Upper lobe of right lung (tissue), 1 donor: ENCODE measurements around the gene PPT2. TPM values are rescaled to one million over a fixed set of nuclear protein-coding genes. Genes with fewer than 3 reads are reported as not detected.

ENCODE experiments used
- ATAC-seq: fragments of 200-7000 bp; cut with Tn5 transposase; one replicate; pipeline ENCODE4 v1.9.1; 2020; ENCODE audit warnings: mild to moderate bottlenecking, moderate library complexity
- DNase-seq: peaks from one replicate; pipeline ENCODE4 v3.0.0-alpha.2; 2020
- H3K27ac ChIP-seq: fragments of 200-600 bp; one replicate; pipeline ENCODE4 v1.8.0; 2022
- H3K27me3 ChIP-seq: fragments of 200-600 bp; one replicate; pipeline ENCODE4 v1.8.0; 2022; ENCODE audit warnings: mild to moderate bottlenecking
- H3K36me3 ChIP-seq: fragments of 200-600 bp; one replicate; pipeline ENCODE4 v1.8.0; 2022
- H3K4me1 ChIP-seq: fragments of 200-600 bp; one replicate; pipeline ENCODE4 v1.8.0; 2022
- H3K4me3 ChIP-seq: fragments of 200-600 bp; one replicate; pipeline ENCODE4 v1.8.0; 2022; ENCODE audit warnings: mild to moderate bottlenecking
- H3K9me3 ChIP-seq: fragments of 200-600 bp; one replicate; pipeline ENCODE4 v1.8.0; 2022
- CTCF ChIP-seq: fragments of 200-600 bp; IDR thresholded peaks from one replicate; pipeline ENCODE4 v1.8.0; 2022; ENCODE audit warnings: antibody characterized with exemption
- intact Hi-C: fragments of 100-400 bp; cut with DNase I; formaldehyde crosslinking; loops from one replicate; pipeline ENCODE4 v1.11.0; 2022
- total RNA-seq: library from RNA; stranded (reverse); fragmentation: NEBNext Ultra II Directional; extraction: Animal tissue kit (Norgen Biotek cat#: 25700); gene quantifications from one replicate; pipeline ENCODE4 v1.2.1, GENCODE V29; 2021
- donor health status: DM: no; HTN: yes; CAD: no; lungs with severe emphysema.

Gene PPT2
- total RNA-seq, 1 donor from 2014 or later, result 19.2 TPM

GRCh38 chr6:32146687-32147086 lies 7.3 kb upstream of the PPT2 start:
- ATAC-seq (no peak), DNase-seq (no peak)
- Histone ChIP-seq H3K36me3 (no peaks in the 10 kb centered on the region), H3K27ac (no peak overlapping the region), H3K27me3 (peaks cover 27% of the 10 kb centered on the region), H3K4me1 (no peaks in the 10 kb centered on the region), H3K9me3 (no peaks in the 10 kb centered on the region), H3K4me3 (no peak overlapping the region)
- TF ChIP-seq CTCF, result no peak
- intact Hi-C loops, result no loop called here

- Histone ChIP-seq H3K36me3 (no peaks in the 10 kb centered on the region), H3K27ac (no peak overlapping the region), H3K9me3 (no peaks in the 10 kb centered on the region), H3K4me3 (no peak overlapping the region), H3K4me1 (peaks cover 6% of the 10 kb centered on the region), H3K27me3 (peaks cover 27% of the 10 kb centered on the region)
- TF ChIP-seq CTCF, result peak; percentile 7
- ATAC-seq (no peak), DNase-seq (no peak)
- intact Hi-C loops, result no loop called here
Measured at GRCh38 chr6:32147401-32148132, 6.4 kb upstream of the PPT2 start.

- H3K27me3 ChIP-seq, result peaks cover 27% of the 10 kb centered on the region
- intact Hi-C loops, result no loop called here
- no peak for TF ChIP-seq CTCF
- ATAC-seq, result peak; percentile 69
- no peak overlapping the region for H3K27ac ChIP-seq
- H3K4me1 ChIP-seq, result peaks cover 15% of the 10 kb centered on the region
- H3K4me3 ChIP-seq, result peak overlapping the region; percentile 14
- peak; percentile 83 for DNase-seq
- no peaks in the 10 kb centered on the region for H3K36me3 ChIP-seq
- no peaks in the 10 kb centered on the region for H3K9me3 ChIP-seq
Measured at GRCh38 chr6:32148289-32149091, 5.5 kb upstream of the PPT2 start.

GRCh38 chr6:32149092-32149755 lies 4.7 kb upstream of the PPT2 start:
- Histone ChIP-seq H3K27ac (no peak overlapping the region), H3K4me3 (peak overlapping the region; percentile 14), H3K36me3 (no peaks in the 10 kb centered on the region), H3K4me1 (peaks cover 21% of the 10 kb centered on the region), H3K9me3 (no peaks in the 10 kb centered on the region), H3K27me3 (peaks cover 27% of the 10 kb centered on the region)
- no peak for ATAC-seq
- intact Hi-C loops, result no loop called here
- TF ChIP-seq CTCF, result no peak
- no peak for DNase-seq

- Histone ChIP-seq H3K27me3 (peaks cover 27% of the 10 kb centered on the region), H3K4me3 (no peak overlapping the region)
Measured at GRCh38 chr6:32149932-32150870, 3.7 kb upstream of the PPT2 start.

More at GRCh38 chr6:32149932-32150870, 3.7 kb upstream of the PPT2 start:
- Histone ChIP-seq H3K36me3 (no peaks in the 10 kb centered on the region), H3K27ac (no peak overlapping the region), H3K4me1 (peaks cover 28% of the 10 kb centered on the region), H3K9me3 (no peaks in the 10 kb centered on the region)
- no peak for DNase-seq
- no peak for ATAC-seq
- intact Hi-C loops, result no loop called here
- TF ChIP-seq CTCF, result no peak
